ENCODE measurements around the gene WIPF2. TPM values are rescaled to one million over a fixed set of nuclear protein-coding genes. Genes with fewer than 3 reads are reported as not detected.
A peak's percentile ranks its signal among the peaks of the same experiment; 100 is the strongest.

Gene WIPF2
- total and polyA plus RNA-seq, 2 of the 8 experiments (the other 6 are each of a cell fraction or from before 2014, with no cell fraction given) = 6.9 to 25.3 TPM

DNA sequence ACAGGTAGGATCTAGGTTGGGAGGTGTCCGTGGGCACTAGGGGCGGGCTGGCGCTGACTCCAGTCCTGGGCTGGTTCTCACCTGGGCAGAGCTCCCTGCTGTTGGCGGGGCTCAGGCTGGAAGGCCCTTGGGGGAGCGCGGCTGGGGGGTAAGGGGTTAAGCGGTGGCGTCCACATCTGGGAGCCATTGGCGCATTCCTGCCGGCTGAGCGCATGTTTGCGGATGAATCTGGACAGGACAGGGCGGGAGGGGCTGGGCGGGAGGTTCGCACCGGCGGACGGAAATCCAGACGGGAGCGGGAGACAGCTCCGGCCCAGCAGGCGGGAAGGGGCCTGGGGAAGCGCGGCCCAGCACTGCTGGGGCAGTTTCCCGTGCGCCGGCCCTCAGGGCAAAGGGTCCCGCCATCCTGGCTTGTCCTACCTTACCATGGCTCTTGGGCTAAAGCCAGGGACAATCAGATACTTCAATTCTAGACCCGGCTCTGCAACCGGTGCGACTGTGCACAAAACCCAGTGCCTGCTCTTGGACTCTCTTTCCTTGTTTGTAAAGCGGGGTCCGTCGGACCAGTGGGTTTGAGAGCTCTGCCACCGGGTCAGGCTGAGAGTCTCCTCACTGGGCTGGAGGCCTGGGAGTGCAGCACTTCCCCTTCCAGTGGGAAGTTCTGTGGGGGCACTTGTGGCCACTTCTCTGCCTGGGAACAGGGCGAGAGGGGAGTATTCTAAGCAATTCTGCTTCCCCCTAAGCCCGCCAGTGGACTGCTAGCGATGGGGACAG, 97.7 kb downstream of the WIPF2 start:
- peak overlapping the region; percentile 75 to 97 for H3K4me2 ChIP-seq (ENCODE audit: insufficient read depth in 1 of 2, low read depth in 2 of 2, low read length in 2 of 2)
- H3K23ac ChIP-seq (ENCODE audit: insufficient read length) = no peak overlapping the region
- peaks cover 18% of the 10 kb centered on the region for H3K23me2 ChIP-seq (ENCODE audit: low read depth, low read length)
- H2BK12ac ChIP-seq (ENCODE audit: low read depth, low read length) = peak overlapping the region; percentile 32; the same call in 1 of the 2 replicates
- FAIRE-seq (no peak), DNase-seq (ENCODE audit: low read depth in 1 of 2, low spot score in 2 of 2) (peak in 1 of 2 experiments; percentile 74)
- no peak overlapping the region for H2BK120ac ChIP-seq (replicated peaks; ENCODE audit: low read depth, low read length)
- peak overlapping the region; percentile 16 for H3K4ac ChIP-seq (replicated peaks; ENCODE audit: insufficient read length, low read depth, low read length)
- H3K4me1 ChIP-seq (replicated peaks in 1 of 4; ENCODE audit: control insufficient read depth in 3 of 4, insufficient read depth in 4 of 4, low read length in 3 of 4) = peaks cover 0 to 38% (median 27%) of the 10 kb centered on the region in 4 experiments; a peak in 6 of 7 replicates
- H3K27me3 ChIP-seq (replicated peaks in 1 of 4; ENCODE audit: control insufficient read depth in 3 of 4, extremely low read depth in 1 of 4, insufficient read depth in 3 of 4, low read length in 3 of 4) = peaks cover 0 to 30% (median 16%) of the 10 kb centered on the region in 4 experiments; a peak in 5 of 7 replicates
- 0 out of 2 replicates have a peak overlapping the region, but pooled peaks have one; percentile 2 for H2BK5ac ChIP-seq (ENCODE audit: low read depth, low read length)
- no peak overlapping the region for H3K14ac ChIP-seq (ENCODE audit: insufficient read length)
- peak overlapping the region; percentile 40; the same call in 1 of the 2 replicates for H2BK15ac ChIP-seq (ENCODE audit: low read length)
- CTCF ChIA-PET (ENCODE audit: partially characterized antibody) = interaction anchor here (0.5 to 39.2 kb wide), 21 partner anchors 9 to 302 kb away, joined by 3 to 1198 read pairs (median 4); partner anchors contain the start of genes GJD3 and RARA
- H3K9me3 ChIP-seq (ENCODE audit: insufficient read depth in 2 of 2, low read depth in 1 of 2, low read length in 1 of 2) = no peaks in the 10 kb centered on the region
- no peak overlapping the region for H4K8ac ChIP-seq (ENCODE audit: extremely low read depth, insufficient read depth, low read length)
- POLR2A ChIA-PET (ENCODE audit: partially characterized antibody) = interaction anchor here (0.6 to 30.6 kb wide), 6 partner anchors 9 to 299 kb away, joined by 3 to 570 read pairs (median 4); partner anchors contain the start of genes CDC6, GJD3 and RARA
- H3K56ac ChIP-seq (replicated peaks; ENCODE audit: insufficient read length, low read depth, low read length) = no peak overlapping the region
- H2AFZ ChIP-seq (ENCODE audit: low read length) = 0 out of 2 replicates have a peak overlapping the region, but pooled peaks have one; percentile 13
- H3K4me3 ChIP-seq (ENCODE audit: extremely low read depth in 1 of 4, insufficient read depth in 2 of 4, low read depth in 3 of 4, low read length in 4 of 4) = peak overlapping the region; percentile 10 to 81 (median 71)
- peaks cover 7% of the 10 kb centered on the region for H3K79me1 ChIP-seq (ENCODE audit: low read depth, low read length)
- H3K79me2 ChIP-seq (ENCODE audit: control insufficient read depth in 1 of 2, insufficient read depth in 2 of 2, low read length in 2 of 2) = peaks cover 0 to 13% of the 10 kb centered on the region in 2 experiments; a peak in 2 of 4 replicates
- no peak overlapping the region for H2BK20ac ChIP-seq (ENCODE audit: low read length)
- 4% methylated on average over 24 of the region's 38 CpGs; no CpG with 5 or more reads in 1 of the 2 experiments for WGBS, 2 experiments (ENCODE audit: extremely low coverage in 1 of 2, insufficient coverage in 1 of 2, insufficient read length in 1 of 2, insufficient replicate concordance in 2 of 2, low coverage in 1 of 2, low lambda C conversion rate in 2 of 2, missing lambda C conversion rate in 1 of 2)
- H2AK5ac ChIP-seq (ENCODE audit: low read depth, low read length) = 0 out of 2 replicates have a peak overlapping the region, but pooled peaks have one; percentile 11
- H3K36me3 ChIP-seq (ENCODE audit: control insufficient read depth in 2 of 4, insufficient read depth in 4 of 4, low read length in 3 of 4) = no peaks in the 10 kb centered on the region
- H4K20me1 ChIP-seq (replicated peaks in 1 of 2; ENCODE audit: control insufficient read depth in 1 of 2, insufficient read depth in 2 of 2, low read length in 2 of 2) = peaks cover 12 to 18% of the 10 kb centered on the region in 2 experiments
- H3K18ac ChIP-seq (ENCODE audit: extremely low read depth, low read length) = 0 out of 2 replicates have a peak overlapping the region, but pooled peaks have one; percentile 34
- no peak overlapping the region for H4K5ac ChIP-seq (ENCODE audit: insufficient read length, low read depth, low read length)
- peak overlapping the region in 3 of 4 experiments; percentile 14 to 48 (median 14); a peak in 2 of 7 replicates for H3K9ac ChIP-seq (replicated peaks in 1 of 4; ENCODE audit: extremely low read depth in 1 of 4, low read depth in 3 of 4, low read length in 3 of 4)
- no peak overlapping the region for H4K91ac ChIP-seq (replicated peaks; ENCODE audit: insufficient read length, low read length)
- H3K27ac ChIP-seq (ENCODE audit: low read depth, low read length) = no peak overlapping the region
- TF ChIP-seq SUZ12 (IDR thresholded peaks at IDR 0.05; ENCODE audit: low read length) = no peak; the same call in 1 of the 2 replicates
- TF ChIP-seq JUND (IDR thresholded peaks at IDR 0.05; ENCODE audit: low read length) = peak; percentile 42; the same call in 1 of the 2 replicates
- peak; percentile 68 for TF ChIP-seq TEAD4 (IDR thresholded peaks at IDR 0.05; ENCODE audit: low read depth, low read length)
- 0 out of 2 replicates have a peak, but pooled peaks have one; percentile 14 for TF ChIP-seq CHD2 (IDR thresholded peaks at IDR 0.05; ENCODE audit: low read length)
- no peak for TF ChIP-seq JUN (IDR thresholded peaks at IDR 0.05; ENCODE audit: low read depth, low read length)
- TF ChIP-seq CBX5 (IDR thresholded peaks at IDR 0.05; ENCODE audit: low read depth, low read length) = no peak
- TF ChIP-seq CBX8 (IDR thresholded peaks at IDR 0.05; ENCODE audit: borderline replicate concordance, low read depth, low read length) = no peak
- TF ChIP-seq ASH2L (IDR thresholded peaks at IDR 0.05; ENCODE audit: low read length) = no peak
